Measurements from ENCODE around the gene RBFOX2. TPM values are rescaled to one million over a fixed set of nuclear protein-coding genes. Genes with fewer than 3 reads are reported as not detected.

RBFOX2 gene
- polyA plus RNA-seq, 2 of the 4 experiments (the other 2 are of a cell fraction): 30.3 to 77.7 TPM

DNA sequence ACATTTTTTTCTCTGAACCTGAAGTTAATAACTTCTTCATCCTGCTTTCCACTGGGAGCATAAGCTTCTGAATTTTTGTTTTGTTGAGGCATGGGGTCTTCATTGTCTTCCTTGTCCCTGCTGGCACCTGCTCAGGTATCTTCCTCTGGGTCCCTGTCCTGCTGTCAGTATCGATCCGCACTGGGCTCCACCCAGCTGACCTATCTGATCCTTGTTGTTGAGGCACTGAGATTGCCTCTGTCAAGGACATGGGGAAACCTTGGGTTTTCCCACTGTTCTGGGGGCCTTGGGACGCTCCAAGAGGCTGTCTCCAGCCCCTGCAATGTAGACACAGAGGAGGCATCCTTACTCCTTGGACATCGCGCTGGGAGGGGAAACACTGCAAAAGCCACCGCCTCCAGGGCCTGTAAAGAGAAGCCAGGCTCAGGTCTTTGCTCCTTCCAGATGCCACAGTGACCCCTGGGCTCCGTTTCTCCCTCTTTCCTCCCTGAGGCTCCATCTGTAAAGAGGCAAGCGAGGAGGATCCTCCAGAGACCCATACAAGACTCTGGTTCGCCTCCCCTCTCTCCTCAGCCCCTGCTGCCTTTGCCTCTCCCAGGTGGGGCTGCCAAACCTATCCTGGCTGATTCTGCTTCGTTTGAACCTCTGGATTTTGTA lies 8.6 kb upstream of the RBFOX2 start:
- DNase-seq (ENCODE audit: low read depth in 1 of 2, low spot score in 1 of 2) (no peak), FAIRE-seq (no peak), ATAC-seq (no peak)
- ChIA-PET CTCF (interaction anchor here (2.1 kb wide), 1 partner anchor 28 kb away, joined by 5 read pairs; no protein-coding TSS in a partner anchor), POLR2A (interaction anchor here (0.8 kb wide), 1 partner anchor 8 kb away, joined by 3 read pairs; the partner anchor contains the start of gene RBFOX2)
- Histone ChIP-seq H3K4me2 (no peak overlapping the region), H3K27ac (no peak overlapping the region), H3K4me3 (no peak overlapping the region), H3K9me3 (no peaks in the 10 kb centered on the region), H3K4me1 (no peaks in the 10 kb centered on the region)
- WGBS (ENCODE audit: missing lambda C conversion rate): 63% methylated on average over 9 of the region's 10 CpGs
- no peak for TF ChIP-seq HOXB5 (CRISPR knock-in tag; IDR thresholded peaks at IDR 0.05)
- no peak for TF ChIP-seq CEBPB (IDR thresholded peaks at IDR 0.05)
- TF ChIP-seq, protein P1, sequence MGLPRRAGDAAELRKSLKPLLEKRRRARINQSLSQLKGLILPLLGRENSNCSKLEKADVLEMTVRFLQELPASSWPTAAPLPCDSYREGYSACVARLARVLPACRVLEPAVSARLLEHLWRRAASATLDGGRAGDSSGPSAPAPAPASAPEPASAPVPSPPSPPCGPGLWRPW (IDR thresholded peaks at IDR 0.05): no peak

DNA sequence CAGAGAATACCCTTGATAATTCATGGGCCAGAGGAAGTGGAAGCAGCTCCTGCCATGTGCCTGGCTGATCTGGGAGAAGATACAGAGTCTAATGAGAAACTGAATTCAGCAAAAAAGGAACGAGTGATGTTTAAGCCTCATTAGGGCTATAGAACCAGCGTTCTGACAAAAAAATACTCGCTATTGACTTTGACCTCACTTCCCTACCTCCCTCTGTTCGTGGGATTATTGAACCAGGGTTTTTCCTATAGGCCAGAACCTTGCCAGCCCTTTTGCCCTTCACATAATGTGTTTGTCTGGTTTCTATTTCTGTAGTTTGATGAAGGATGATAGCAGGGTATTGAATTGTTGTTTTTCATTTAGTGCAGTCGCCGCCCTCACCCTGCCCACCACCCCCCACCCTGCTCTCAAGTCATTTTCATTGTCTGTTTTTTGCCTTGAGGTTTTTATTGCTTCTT lies 7.6 kb upstream of the RBFOX2 start:
- CTCF ChIA-PET: no interaction called here
- H3K4me2 ChIP-seq: no peak overlapping the region
- 61% methylated on average over 6 of the region's 6 CpGs for WGBS (ENCODE audit: missing lambda C conversion rate)
- FAIRE-seq: no peak
- DNase-seq (ENCODE audit: low read depth in 1 of 2, low spot score in 1 of 2): no peak
- no peak for ATAC-seq
- no peak overlapping the region for H3K27ac ChIP-seq
- POLR2A ChIA-PET: interaction anchor here (0.6 to 0.8 kb wide), 2 partner anchors 7 to 40 kb away, joined by 3 read pairs; partner anchors contain the start of gene RBFOX2
- TF ChIP-seq ZFP36 (IDR thresholded peaks at IDR 0.05; ENCODE audit: borderline replicate concordance, partially characterized antibody) (no peak), PHF8 (IDR thresholded peaks at IDR 0.05; ENCODE audit: borderline replicate concordance, low read depth) (no peak)
- no peaks in the 10 kb centered on the region for H3K9me3 ChIP-seq
- no peaks in the 10 kb centered on the region for H3K4me1 ChIP-seq
- no peak overlapping the region for H3K4me3 ChIP-seq

DNA sequence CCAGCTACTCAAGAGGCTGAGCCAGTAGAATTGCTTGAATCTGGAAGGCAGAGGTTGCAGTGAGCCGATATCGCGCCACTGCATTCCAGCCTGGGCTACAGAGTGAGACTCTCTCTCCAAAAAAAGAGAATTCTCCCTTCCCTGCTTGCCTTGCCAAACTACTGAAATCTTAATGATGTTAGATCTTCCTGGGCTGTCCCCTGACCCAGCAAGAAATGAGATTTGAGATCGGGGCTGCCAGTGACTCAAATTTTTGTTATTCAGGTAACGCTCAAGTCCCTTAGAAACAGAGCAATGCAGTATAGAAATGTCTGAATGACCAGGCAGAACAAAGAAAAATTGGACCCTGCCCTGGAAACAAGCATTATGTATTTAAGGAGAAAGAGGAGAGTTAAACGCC lies 4.0 kb upstream of the RBFOX2 start:
- FAIRE-seq (no peak), ATAC-seq (no peak), DNase-seq (ENCODE audit: low read depth in 1 of 2, low spot score in 1 of 2) (no peak)
- 0 out of 3 replicates have a peak, but pooled peaks cover 3% of the 10 kb centered on the region for H3K4me1 ChIP-seq
- no peak overlapping the region for H3K27ac ChIP-seq
- H3K4me3 ChIP-seq: no peak overlapping the region
- 91% methylated on average over 6 of the region's 6 CpGs for WGBS (ENCODE audit: missing lambda C conversion rate)
- H3K4me2 ChIP-seq: no peak overlapping the region
- ChIA-PET POLR2A (no interaction called here), CTCF (interaction anchor here (0.6 to 1.2 kb wide), 5 partner anchors 9 to 653 kb away, joined by 3 to 6 read pairs (median 4); no protein-coding TSS in a partner anchor)
- H3K9me3 ChIP-seq: no peaks in the 10 kb centered on the region
- TF ChIP-seq NR3C1 (IDR thresholded peaks at IDR 0.05) (no peak), PHF8 (IDR thresholded peaks at IDR 0.05; ENCODE audit: borderline replicate concordance, low read depth) (no peak), GATA3 (IDR thresholded peaks at IDR 0.05; ENCODE audit: borderline replicate concordance) (no peak), CEBPB (IDR thresholded peaks at IDR 0.05) (no peak), FOSB (CRISPR knock-in tag; IDR thresholded peaks at IDR 0.05) (no peak), RARB (CRISPR knock-in tag; IDR thresholded peaks at IDR 0.05) (no peak), EHMT2 (IDR thresholded peaks at IDR 0.05; ENCODE audit: low read depth) (no peak), ZNF302 (CRISPR knock-in tag; IDR thresholded peaks at IDR 0.05) (no peak), HEYL (CRISPR knock-in tag; IDR thresholded peaks at IDR 0.05) (no peak), SMC3 (IDR thresholded peaks at IDR 0.05) (no peak), HOXB5 (CRISPR knock-in tag; IDR thresholded peaks at IDR 0.05) (no peak), ZC3H11A (IDR thresholded peaks at IDR 0.05) (no peak), ZSCAN20 (CRISPR knock-in tag; IDR thresholded peaks at IDR 0.05) (no peak), EP300 (IDR thresholded peaks at IDR 0.05) (no peak), TFCP2L1 (CRISPR knock-in tag; IDR thresholded peaks at IDR 0.05) (no peak)
- TF ChIP-seq, protein P2, sequence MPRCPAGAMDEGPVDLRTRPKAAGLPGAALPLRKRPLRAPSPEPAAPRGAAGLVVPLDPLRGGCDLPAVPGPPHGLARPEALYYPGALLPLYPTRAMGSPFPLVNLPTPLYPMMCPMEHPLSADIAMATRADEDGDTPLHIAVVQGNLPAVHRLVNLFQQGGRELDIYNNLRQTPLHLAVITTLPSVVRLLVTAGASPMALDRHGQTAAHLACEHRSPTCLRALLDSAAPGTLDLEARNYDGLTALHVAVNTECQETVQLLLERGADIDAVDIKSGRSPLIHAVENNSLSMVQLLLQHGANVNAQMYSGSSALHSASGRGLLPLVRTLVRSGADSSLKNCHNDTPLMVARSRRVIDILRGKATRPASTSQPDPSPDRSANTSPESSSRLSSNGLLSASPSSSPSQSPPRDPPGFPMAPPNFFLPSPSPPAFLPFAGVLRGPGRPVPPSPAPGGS (IDR thresholded peaks at IDR 0.05): no peak
- TF ChIP-seq, protein P1 (IDR thresholded peaks at IDR 0.05): no peak
- TF ChIP-seq, protein P3, sequence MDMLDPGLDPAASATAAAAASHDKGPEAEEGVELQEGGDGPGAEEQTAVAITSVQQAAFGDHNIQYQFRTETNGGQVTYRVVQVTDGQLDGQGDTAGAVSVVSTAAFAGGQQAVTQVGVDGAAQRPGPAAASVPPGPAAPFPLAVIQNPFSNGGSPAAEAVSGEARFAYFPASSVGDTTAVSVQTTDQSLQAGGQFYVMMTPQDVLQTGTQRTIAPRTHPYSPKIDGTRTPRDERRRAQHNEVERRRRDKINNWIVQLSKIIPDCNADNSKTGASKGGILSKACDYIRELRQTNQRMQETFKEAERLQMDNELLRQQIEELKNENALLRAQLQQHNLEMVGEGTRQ (IDR thresholded peaks at IDR 0.05): no peak
